ENCODE results near the gene REC8.

DNA sequence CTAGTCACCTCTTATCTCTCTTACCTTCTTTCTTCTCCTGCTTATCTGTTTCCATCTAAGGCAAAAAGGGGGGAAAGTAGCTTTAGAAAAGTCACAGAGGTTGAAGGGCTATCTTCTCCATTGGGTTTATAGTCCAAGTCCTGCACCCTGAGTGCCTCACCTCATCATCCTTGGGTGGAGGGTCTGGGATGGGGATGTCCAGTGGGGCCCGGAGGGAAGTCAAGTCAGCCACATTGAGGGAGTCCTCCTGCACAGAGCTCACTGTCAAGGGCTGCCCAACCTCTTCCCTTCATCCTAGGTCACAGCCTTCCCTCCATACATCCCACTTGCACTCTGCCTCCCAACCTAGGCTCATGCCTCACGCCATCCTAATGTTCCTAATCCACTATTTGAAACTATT is 26.7 kb upstream of the REC8 start:
- TF ChIP-seq, protein P1, sequence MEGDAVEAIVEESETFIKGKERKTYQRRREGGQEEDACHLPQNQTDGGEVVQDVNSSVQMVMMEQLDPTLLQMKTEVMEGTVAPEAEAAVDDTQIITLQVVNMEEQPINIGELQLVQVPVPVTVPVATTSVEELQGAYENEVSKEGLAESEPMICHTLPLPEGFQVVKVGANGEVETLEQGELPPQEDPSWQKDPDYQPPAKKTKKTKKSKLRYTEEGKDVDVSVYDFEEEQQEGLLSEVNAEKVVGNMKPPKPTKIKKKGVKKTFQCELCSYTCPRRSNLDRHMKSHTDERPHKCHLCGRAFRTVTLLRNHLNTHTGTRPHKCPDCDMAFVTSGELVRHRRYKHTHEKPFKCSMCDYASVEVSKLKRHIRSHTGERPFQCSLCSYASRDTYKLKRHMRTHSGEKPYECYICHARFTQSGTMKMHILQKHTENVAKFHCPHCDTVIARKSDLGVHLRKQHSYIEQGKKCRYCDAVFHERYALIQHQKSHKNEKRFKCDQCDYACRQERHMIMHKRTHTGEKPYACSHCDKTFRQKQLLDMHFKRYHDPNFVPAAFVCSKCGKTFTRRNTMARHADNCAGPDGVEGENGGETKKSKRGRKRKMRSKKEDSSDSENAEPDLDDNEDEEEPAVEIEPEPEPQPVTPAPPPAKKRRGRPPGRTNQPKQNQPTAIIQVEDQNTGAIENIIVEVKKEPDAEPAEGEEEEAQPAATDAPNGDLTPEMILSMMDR (IDR thresholded peaks at IDR 0.05; ENCODE audit: poor library complexity), result no peak
- TF ChIP-seq EZH2 (IDR thresholded peaks at IDR 0.05; ENCODE audit: borderline replicate concordance) (no peak), EZH2phosphoT487 (IDR thresholded peaks at IDR 0.05; ENCODE audit: low read depth, severe bottlenecking, unreplicated experiment) (no peak)

All from hepatocyte (in vitro differentiated cells).